OCI-LY7 (cell line): ENCODE measurements around the gene ABCC3. TPM values are rescaled to one million over a fixed set of nuclear protein-coding genes. Genes with fewer than 3 reads are reported as not detected.

Source experiments
- BruUV-seq: library from RNA; stranded (reverse); fragments of 400-500 nt; replicated peaks from 2 replicates; lab custom pipeline; 2021; lab: Mats Ljungman, UMichigan
- CTCF ChIA-PET: fragments of 300-600 bp; sonication (Branson Sonifier 250); formaldehyde crosslinking; loops from one replicate; lab custom pipeline; 2022; ENCODE audit warnings: antibody characterized with exemption; ENCODE audit not compliant: unreplicated experiment; lab: Charles Lee
- POLR2A ChIA-PET: fragments of 300-600 bp; sonication (Branson Sonifier 250); formaldehyde crosslinking; loops from one replicate; lab custom pipeline; 2022; ENCODE audit warnings: antibody characterized with exemption; lab: Charles Lee
- DNase-seq: peaks from one replicate; pipeline ENCODE4 v3.0.0-alpha.2; 2015; ENCODE audit warnings: low spot score
- H2AFZ ChIP-seq: fragments of 200-600 bp; sonication (generic), shearing (Covaris generic); 2 replicates; pipeline ENCODE4 v1.6.1; 2014; ENCODE audit warnings: mild to moderate bottlenecking, antibody characterized with exemption, low read length, moderate library complexity
- H3K27ac ChIP-seq: fragments of 200-600 bp; sonication (generic); 2 replicates; pipeline ENCODE4 v1.5.1; 2014; ENCODE audit warnings: mixed run types, low read depth, mild to moderate bottlenecking, moderate library complexity, low read length, inconsistent platforms; ENCODE audit not compliant: poor library complexity, severe bottlenecking
- H3K36me3 ChIP-seq: fragments of 200-600 bp; sonication (generic); 2 replicates; pipeline ENCODE4 v1.6.1; 2014; ENCODE audit warnings: mild to moderate bottlenecking, antibody characterized with exemption, low read length, moderate library complexity, mixed read lengths; ENCODE audit not compliant: insufficient read depth
- H3K4me1 ChIP-seq: fragments of 200-600 bp; sonication (generic); 2 replicates; pipeline ENCODE4 v1.5.1; 2014; ENCODE audit warnings: mild to moderate bottlenecking, low read length; ENCODE audit not compliant: insufficient read depth, poor library complexity, severe bottlenecking
- H3K4me2 ChIP-seq: fragments of 200-600 bp; sonication (generic); 2 replicates; pipeline ENCODE4 v1.6.1; 2014; ENCODE audit warnings: mild to moderate bottlenecking, low read length
- H3K4me3 ChIP-seq: fragments of 200-600 bp; sonication (generic); 2 replicates; pipeline ENCODE4 v1.5.1; 2014; ENCODE audit warnings: mild to moderate bottlenecking, low read depth, low read length; ENCODE audit not compliant: poor library complexity, severe bottlenecking
- H3K79me2 ChIP-seq: fragments of 200-600 bp; sonication (generic); 2 replicates; pipeline ENCODE4 v1.6.1; 2016; ENCODE audit warnings: low read depth, mild to moderate bottlenecking, low read length, moderate library complexity, mixed read lengths; ENCODE audit not compliant: insufficient read depth
- H3K9me2 ChIP-seq: fragments of 200-600 bp; sonication (generic); 2 replicates; pipeline ENCODE4 v1.6.1; 2016; ENCODE audit warnings: mild to moderate bottlenecking, low read length, mixed read lengths; ENCODE audit not compliant: insufficient read depth
- H3K9me3 ChIP-seq: fragments of 200-600 bp; sonication (generic); 2 replicates; pipeline ENCODE4 v1.6.1; 2014; ENCODE audit warnings: mild to moderate bottlenecking, mixed run types, low read length, mixed read lengths
- H4K20me1 ChIP-seq: fragments of 200-600 bp; sonication (generic); 2 replicates; pipeline ENCODE4 v1.6.1; 2014; ENCODE audit warnings: mild to moderate bottlenecking, antibody characterized with exemption, low read length, moderate library complexity, mixed read lengths; ENCODE audit not compliant: insufficient read depth
- EZH2phosphoT487 ChIP-seq: fragments of 200-600 bp; sonication (generic); IDR thresholded peaks from 2 replicates; pipeline ENCODE4 v1.6.1; 2018; ENCODE audit warnings: low read depth, borderline replicate concordance, mild to moderate bottlenecking, mixed run types, antibody characterized with exemption, low read length, moderate library complexity, mixed read lengths
- intact Hi-C: fragments of 100-400 bp; cut with micrococcal nuclease; formaldehyde crosslinking; loops from one replicate; pipeline ENCODE4 v1.10.0; 2022; ENCODE audit not compliant: unreplicated experiment
- total RNA-seq, 2 experiments: library from RNA; depleted of rRNA in 1 of 2; stranded (reverse); fragments of >200 nt in 1 of 2; shearing (Covaris generic) in 1 of 2; gene quantifications; 2 replicates each; pipeline ENCODE4 v1.2.3, GENCODE V29; 2014 to 2022
- TF ChIP-seq, protein P1 (sequence below): fragments of 200-600 bp; sonication (generic); conservative IDR thresholded peaks from 2 replicates; pipeline ENCODE4 v1.5.1; 2014; ENCODE audit warnings: mild to moderate bottlenecking, antibody characterized with exemption, low read length, moderate library complexity, mixed read lengths

The ABCC3 gene
- total RNA-seq, 2 experiments from 2014 or later = not detected

DNA sequence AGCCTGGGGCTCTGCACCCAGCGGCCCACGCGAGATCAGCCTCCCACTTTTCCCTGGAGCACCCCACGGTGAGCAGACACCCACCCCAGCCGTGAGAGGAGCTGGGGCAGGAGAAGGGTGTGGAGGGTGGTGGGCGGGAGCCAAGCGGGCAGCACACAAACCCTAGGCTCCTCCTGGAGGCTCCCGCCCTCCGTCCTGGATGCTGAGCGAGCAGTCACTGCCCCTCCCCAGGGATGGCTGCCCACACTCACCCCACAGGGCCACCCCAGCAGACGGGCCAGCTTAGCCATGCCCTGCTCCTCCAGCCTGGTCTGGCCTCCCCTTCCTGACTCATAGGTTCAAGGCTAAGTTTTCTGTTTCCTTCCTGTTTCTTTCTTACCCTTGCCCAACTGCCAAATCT lies 15.7 kb upstream of the ABCC3 start:
- no peaks in the 10 kb centered on the region for H3K9me3 ChIP-seq
- H3K4me2 ChIP-seq = no peak overlapping the region
- H3K4me3 ChIP-seq = no peak overlapping the region
- H3K9me2 ChIP-seq = no peaks in the 10 kb centered on the region
- no peak overlapping the region for H2AFZ ChIP-seq
- TF ChIP-seq EZH2phosphoT487 = no peak
- TF ChIP-seq, protein P1, sequence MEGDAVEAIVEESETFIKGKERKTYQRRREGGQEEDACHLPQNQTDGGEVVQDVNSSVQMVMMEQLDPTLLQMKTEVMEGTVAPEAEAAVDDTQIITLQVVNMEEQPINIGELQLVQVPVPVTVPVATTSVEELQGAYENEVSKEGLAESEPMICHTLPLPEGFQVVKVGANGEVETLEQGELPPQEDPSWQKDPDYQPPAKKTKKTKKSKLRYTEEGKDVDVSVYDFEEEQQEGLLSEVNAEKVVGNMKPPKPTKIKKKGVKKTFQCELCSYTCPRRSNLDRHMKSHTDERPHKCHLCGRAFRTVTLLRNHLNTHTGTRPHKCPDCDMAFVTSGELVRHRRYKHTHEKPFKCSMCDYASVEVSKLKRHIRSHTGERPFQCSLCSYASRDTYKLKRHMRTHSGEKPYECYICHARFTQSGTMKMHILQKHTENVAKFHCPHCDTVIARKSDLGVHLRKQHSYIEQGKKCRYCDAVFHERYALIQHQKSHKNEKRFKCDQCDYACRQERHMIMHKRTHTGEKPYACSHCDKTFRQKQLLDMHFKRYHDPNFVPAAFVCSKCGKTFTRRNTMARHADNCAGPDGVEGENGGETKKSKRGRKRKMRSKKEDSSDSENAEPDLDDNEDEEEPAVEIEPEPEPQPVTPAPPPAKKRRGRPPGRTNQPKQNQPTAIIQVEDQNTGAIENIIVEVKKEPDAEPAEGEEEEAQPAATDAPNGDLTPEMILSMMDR = no peak
- no peak overlapping the region for H3K27ac ChIP-seq
- DNase-seq = no peak
- H3K79me2 ChIP-seq = no peaks in the 10 kb centered on the region
- ChIA-PET POLR2A (no interaction called here), CTCF (no interaction called here)
- intact Hi-C loops = no loop called here
- no peaks in the 10 kb centered on the region for H3K4me1 ChIP-seq
- no peaks in the 10 kb centered on the region for H4K20me1 ChIP-seq
- H3K36me3 ChIP-seq = no peaks in the 10 kb centered on the region
- BruUV-seq = no TSS peak

- Histone ChIP-seq H3K9me3 (no peaks in the 10 kb centered on the region), H3K36me3 (no peaks in the 10 kb centered on the region), H3K9me2 (no peaks in the 10 kb centered on the region), H3K79me2 (no peaks in the 10 kb centered on the region), H3K4me1 (no peaks in the 10 kb centered on the region), H3K4me3 (no peak overlapping the region), H3K27ac (no peak overlapping the region), H4K20me1 (no peaks in the 10 kb centered on the region), H2AFZ (no peak overlapping the region), H3K4me2 (no peak overlapping the region)
- CTCF ChIA-PET = interaction anchor here (1.0 kb wide), 1 partner anchor 13 kb away, joined by 3 read pairs; no protein-coding TSS in a partner anchor
- BruUV-seq = no TSS peak
- no peak for TF ChIP-seq EZH2phosphoT487
- TF ChIP-seq, protein P1 = no peak
- intact Hi-C loops = no loop called here
- DNase-seq = no peak
- POLR2A ChIA-PET = no interaction called here
Observed at GRCh38 chr17:50619489-50619888, 15.2 kb upstream of the ABCC3 start.

DNA sequence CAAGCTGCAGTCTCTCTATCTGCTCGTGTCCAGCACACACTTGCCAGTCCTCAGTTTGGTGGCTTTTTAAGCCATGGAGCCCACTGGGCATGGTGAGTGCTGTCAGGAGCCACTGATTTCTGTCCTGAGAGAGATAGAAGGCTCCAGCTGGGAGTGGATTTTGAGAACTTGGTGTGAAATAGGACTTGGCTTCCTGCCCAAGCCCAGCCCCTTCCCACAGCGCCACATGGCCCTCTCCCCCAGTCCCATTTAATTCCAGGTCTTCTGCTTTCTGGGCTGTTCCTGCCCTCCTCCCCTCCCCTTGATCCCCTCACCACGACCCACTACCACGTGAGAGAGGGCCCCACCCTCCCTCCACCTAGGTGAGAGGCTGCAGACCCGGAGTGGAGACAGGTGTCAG lies 14.4 kb upstream of the ABCC3 start:
- H3K9me3 ChIP-seq = no peaks in the 10 kb centered on the region
- ChIA-PET POLR2A (interaction anchor here (0.6 kb wide), 1 partner anchor 186 kb away, joined by 3 read pairs; no protein-coding TSS in a partner anchor), CTCF (interaction anchor here (1.0 kb wide), 1 partner anchor 12 kb away, joined by 3 read pairs; no protein-coding TSS in a partner anchor)
- BruUV-seq = no TSS peak
- H3K79me2 ChIP-seq = no peaks in the 10 kb centered on the region
- no peak overlapping the region for H3K4me3 ChIP-seq
- no peak overlapping the region for H3K4me2 ChIP-seq
- intact Hi-C loops = no loop called here
- no peak for DNase-seq
- H3K27ac ChIP-seq = no peak overlapping the region
- H2AFZ ChIP-seq = no peak overlapping the region
- H3K36me3 ChIP-seq = no peaks in the 10 kb centered on the region
- TF ChIP-seq EZH2phosphoT487 = no peak
- H3K4me1 ChIP-seq = no peaks in the 10 kb centered on the region
- no peaks in the 10 kb centered on the region for H4K20me1 ChIP-seq
- no peaks in the 10 kb centered on the region for H3K9me2 ChIP-seq
